A204.1 (cell line): ENCODE measurements around the gene ILKAP.

ENCODE experiments used
- FAIRE-seq: peaks from 2 replicates; lab custom pipeline; 2012; peaks lifted over from hg19 to GRCh38; lab: Jason Lieb, UNC

The ILKAP gene

DNA sequence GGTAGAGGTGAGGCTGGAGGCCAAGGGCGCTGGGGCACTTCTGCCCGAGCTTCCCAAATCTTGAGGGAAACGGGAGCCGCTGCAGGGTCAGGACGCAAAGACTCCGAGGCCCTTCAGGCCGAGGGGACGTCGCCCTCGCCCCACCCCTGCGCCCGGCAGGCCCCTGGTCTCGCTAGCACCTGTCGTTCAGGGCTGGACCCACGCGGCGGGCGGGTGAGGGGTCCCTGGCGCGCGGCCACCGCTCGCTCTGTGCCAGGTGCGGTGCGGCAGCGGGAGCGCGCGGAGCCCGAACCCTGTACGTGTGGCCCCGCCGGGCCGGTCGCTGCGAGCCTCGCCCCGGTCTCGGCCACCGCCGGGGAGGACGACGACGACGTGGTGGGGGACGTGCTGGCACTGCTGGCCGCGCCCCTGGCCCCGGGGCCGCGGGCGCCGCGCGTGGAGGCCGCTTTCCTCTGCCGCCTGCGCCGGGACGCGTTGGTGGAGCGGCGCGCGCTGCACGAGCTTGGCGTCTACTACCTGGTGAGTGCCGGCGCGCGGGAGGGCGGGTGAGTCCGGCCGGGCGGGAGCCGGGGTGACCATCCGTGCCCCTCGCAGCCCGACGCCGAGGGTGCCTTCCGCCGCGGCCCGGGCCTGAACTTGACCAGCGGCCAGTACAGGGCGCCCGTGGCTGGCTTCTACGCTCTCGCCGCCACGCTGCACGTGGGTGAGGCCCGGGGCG lies 39.9 kb downstream of the ILKAP start:
- no peak for FAIRE-seq

- no peak for FAIRE-seq
Measured at GRCh38 chr2:238162846-238163441, 40.6 kb downstream of the ILKAP start.

DNA sequence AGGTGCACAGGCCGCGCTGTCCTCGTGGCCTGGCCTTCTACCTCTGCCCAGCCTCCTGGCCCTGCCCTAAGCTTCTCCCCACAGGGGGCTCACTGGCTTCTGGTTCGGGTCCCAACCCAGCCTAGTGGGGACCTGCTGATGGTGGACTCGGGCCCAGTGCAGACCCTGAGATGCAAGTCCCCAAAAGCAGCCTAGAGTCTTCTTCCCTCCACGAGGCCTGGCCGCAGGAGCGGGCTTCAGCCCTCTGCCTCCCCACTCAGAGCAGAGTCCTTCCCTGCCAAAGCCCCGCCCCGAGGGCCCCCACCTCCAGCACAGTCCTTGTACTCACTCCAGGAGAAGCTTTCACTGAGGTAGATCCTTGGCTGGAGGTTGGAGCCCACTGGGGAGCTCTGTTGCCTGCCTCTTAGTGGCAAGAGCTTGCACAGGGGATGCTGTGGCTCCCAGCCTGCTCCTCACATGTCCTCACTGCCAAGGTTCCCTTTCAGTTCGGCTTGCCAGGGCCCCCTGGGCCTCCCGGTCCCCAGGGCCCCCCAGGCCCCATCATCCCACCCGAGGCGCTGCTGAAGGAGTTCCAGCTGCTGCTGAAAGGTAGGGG lies 41.1 kb downstream of the ILKAP start:
- no peak for FAIRE-seq

GRCh38 chr2:238161291-238162051 lies 42.0 kb downstream of the ILKAP start:
- FAIRE-seq, result no peak

GRCh38 chr2:238160206-238161129 lies 43.0 kb downstream of the ILKAP start:
- FAIRE-seq, result no peak

DNA sequence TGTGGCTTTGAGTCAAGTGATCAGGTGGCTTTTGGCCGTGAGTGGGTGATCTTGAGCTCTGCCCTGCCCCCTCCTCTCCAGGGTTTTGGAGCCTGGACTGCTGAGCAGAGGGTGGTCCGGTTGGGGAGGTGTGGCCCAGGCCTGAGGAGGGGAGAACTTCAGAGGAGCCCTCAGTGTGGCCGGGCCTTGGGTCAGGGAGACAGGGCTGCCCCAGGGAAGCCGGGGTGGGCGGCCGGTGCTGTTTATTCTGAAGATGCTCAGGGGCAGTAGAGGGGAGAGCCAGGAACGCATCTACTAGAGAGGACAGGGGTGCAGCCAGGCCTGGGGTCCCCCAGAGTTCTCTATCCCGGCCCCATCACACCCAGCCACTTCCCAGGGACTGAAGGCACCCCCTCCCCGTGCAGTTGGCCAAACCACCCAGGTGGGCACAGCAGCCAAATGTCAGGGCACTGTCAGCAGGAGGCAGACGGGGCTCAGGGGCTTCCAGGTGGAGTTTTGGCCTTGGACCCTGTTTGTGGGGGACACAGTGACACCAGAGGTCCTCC lies 43.8 kb downstream of the ILKAP start:
- no peak for FAIRE-seq

GRCh38 chr2:238159071-238159539 lies 44.4 kb downstream of the ILKAP start:
- FAIRE-seq, result no peak

GRCh38 chr2:238158509-238159070 lies 44.9 kb downstream of the ILKAP start, which contains the start of gene ERFE:
Gene ERFE, plus strand, starts transcription at chr2:238158970. Its CDS starts 38 bp downstream, at chr2:238159008.
- no peak for FAIRE-seq

GRCh38 chr2:238158018-238158508 lies 45.4 kb downstream of the ILKAP start:
- no peak for FAIRE-seq

GRCh38 chr2:238157506-238158017 lies 45.9 kb downstream of the ILKAP start:
- FAIRE-seq, result no peak

DNA sequence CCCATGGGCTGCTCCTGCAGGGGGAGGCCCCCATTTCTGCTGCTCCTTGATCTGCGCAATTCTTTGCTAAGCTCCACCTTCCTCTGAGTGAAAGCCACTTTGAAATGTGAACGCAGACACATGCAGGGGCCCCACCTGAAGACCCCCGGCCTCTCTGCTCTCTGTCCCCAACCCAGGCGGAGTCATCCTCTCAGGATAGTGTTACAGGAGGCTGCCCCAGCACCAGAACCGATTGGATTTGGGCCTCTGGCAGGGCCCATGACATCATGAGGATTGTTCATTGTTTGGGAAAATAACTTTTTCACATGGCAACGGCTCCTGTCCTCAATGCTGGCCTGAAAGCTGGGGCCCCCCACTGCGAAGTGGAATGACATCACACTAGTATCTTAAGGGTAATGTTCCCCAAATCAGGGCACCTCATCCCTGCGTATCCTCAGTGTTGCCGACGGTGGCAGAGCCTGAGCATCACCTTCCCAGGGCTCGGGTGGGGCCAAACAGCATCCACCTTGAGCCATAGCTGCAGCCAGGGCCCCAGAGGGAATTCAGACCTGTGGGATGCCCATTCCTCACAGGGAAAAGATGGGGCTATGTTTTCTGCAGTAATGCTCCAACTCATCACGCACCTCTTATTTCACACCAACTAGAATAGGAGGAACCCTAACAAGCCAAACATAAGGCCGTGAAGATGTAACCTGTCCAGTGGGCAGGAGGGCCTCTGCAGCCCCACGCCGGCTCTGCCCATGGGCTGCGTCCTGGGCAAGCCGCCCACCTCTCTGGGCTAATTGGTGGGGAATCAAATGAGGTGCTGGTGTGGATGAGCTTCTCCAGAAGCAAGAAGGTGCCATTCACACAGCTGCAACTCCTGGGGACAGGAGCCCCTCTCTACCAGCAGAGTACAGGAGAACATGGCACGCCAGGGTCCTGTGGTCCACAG lies 47.5 kb downstream of the ILKAP start:
- no peak for FAIRE-seq

DNA sequence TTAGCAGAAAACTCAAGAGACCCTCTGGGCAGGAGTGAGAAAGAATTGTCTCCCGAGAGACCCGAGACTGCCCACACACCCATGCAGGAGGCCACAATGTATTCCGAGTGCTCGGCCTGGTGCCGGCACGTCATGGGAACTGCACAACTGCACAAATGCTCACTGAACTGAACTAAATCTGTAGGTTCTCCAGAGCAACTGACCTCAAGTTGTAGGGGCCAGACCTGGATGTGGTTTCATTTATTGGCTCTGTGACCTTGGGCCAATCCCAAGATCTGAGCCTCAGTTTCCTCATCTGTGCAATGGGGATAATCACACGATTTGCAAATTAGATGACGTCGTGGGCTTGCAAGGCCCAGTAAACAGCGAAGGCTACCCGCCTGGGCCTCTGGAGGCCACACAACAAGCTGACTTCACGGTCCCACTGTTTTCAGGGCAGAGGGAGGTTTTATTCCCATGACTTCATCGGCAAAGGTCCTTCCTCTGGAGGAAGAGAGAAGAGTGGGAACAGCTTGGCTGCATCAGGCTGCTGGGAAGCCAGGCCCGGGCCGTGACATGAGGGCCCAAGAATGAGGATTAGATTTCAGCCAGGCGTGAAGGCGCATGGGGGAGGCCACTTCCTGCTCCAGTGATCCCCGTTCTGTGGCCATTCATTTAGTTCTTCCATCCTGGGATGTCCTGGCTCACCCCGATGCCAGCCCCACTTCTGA lies 48.3 kb downstream of the ILKAP start:
- FAIRE-seq, result no peak

GRCh38 chr2:238154570-238154969 lies 48.9 kb downstream of the ILKAP start:
- FAIRE-seq, result no peak

- FAIRE-seq, result no peak
Measured at GRCh38 chr2:238152771-238153688, 50.5 kb downstream of the ILKAP start.

- FAIRE-seq, result no peak
Measured at GRCh38 chr2:238151628-238152235, 51.8 kb downstream of the ILKAP start.

DNA sequence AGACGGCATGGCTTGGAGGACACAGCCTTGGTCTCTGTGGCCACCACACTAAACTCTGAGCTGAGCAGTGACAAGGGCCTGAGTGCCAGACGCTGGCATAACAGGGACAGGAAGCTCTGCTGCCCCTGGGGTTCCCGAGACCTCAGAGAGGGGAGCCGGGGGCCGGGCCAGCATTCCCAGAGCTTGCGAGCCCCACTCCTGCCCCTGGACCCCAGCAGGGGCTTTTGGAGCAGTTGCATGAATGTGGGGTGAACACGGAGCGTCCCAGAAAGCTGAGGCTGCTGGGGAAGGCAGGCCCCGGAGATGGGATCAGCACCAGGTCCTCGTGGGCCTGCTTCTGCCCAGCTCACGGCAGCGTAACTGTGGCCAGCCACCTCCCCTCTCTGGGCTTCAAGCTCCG lies 52.3 kb downstream of the ILKAP start:
- FAIRE-seq, result no peak

DNA sequence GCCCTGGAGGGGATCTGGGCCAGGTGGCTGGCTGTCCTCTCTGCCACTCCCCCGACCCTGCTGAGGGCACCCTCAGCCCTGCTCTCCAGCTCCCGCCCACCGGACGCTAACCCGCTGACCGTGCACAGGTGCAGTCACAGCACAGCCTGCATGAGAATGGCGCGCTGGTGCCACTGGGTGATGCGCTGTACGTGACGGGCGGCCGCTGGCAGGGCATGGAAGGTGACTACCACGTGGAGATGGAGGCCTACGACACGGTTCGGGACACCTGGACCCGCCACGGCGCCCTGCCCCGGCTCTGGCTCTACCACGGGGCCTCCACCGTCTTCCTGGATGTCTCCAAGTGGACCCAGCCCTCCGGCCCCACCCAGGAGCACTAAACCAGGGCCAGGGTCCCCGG lies 52.8 kb downstream of the ILKAP start:
- no peak for FAIRE-seq
